ENCODE data around the gene OTX2. TPM values are rescaled to one million over a fixed set of nuclear protein-coding genes. Genes with fewer than 3 reads are reported as not detected.

Gene OTX2
- total RNA-seq, 1 donor from 2014 or later, result not detected

DNA sequence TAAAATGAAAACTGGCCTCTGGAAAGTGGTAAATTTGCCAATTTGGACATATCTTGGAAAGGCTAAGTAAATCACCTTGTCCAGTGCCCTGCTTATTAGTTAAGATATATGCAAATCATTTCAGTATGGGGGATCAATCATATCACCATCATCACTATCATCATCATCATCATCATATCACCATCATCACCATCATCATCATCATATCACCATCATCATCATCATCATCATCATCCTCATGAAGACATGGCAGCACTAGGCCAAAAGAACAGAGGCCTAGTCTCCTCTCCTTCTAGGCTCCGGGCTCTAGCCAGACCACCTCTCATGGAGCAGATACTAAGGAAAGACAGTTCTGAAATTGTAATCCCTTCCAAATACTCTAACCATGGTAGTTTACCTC is 20.3 kb downstream of the OTX2 start:
- H3K4me1 ChIP-seq, result peaks cover 6% of the 10 kb centered on the region
- no peak overlapping the region for H3K27ac ChIP-seq (replicated peaks)
- intact Hi-C loops (cut with micrococcal nuclease), result no loop called here
- H3K9me3 ChIP-seq (replicated peaks), result no peaks in the 10 kb centered on the region
- H3K36me3 ChIP-seq, result no peaks in the 10 kb centered on the region
- no peak for DNase-seq
- peaks cover 90% of the 10 kb centered on the region for H3K27me3 ChIP-seq (ENCODE audit: low read depth)
- TF ChIP-seq, protein P1, sequence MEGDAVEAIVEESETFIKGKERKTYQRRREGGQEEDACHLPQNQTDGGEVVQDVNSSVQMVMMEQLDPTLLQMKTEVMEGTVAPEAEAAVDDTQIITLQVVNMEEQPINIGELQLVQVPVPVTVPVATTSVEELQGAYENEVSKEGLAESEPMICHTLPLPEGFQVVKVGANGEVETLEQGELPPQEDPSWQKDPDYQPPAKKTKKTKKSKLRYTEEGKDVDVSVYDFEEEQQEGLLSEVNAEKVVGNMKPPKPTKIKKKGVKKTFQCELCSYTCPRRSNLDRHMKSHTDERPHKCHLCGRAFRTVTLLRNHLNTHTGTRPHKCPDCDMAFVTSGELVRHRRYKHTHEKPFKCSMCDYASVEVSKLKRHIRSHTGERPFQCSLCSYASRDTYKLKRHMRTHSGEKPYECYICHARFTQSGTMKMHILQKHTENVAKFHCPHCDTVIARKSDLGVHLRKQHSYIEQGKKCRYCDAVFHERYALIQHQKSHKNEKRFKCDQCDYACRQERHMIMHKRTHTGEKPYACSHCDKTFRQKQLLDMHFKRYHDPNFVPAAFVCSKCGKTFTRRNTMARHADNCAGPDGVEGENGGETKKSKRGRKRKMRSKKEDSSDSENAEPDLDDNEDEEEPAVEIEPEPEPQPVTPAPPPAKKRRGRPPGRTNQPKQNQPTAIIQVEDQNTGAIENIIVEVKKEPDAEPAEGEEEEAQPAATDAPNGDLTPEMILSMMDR (IDR thresholded peaks at IDR 0.05; ENCODE audit: borderline replicate concordance), result no peak
- no peak overlapping the region for H3K4me3 ChIP-seq

- H3K9me3 ChIP-seq (replicated peaks), result no peaks in the 10 kb centered on the region
- no peak for DNase-seq
- H3K36me3 ChIP-seq, result no peaks in the 10 kb centered on the region
- peaks cover 86% of the 10 kb centered on the region for H3K27me3 ChIP-seq (ENCODE audit: low read depth)
- no peak overlapping the region for H3K27ac ChIP-seq (replicated peaks)
- intact Hi-C loops (cut with micrococcal nuclease), result no loop called here
- no peaks in the 10 kb centered on the region for H3K4me1 ChIP-seq
- H3K4me3 ChIP-seq, result no peak overlapping the region
- TF ChIP-seq, protein P1 (IDR thresholded peaks at IDR 0.05; ENCODE audit: borderline replicate concordance), result no peak
Observed at GRCh38 chr14:56787530-56787929, 22.7 kb downstream of the OTX2 start.

- TF ChIP-seq, protein P1 (IDR thresholded peaks at IDR 0.05; ENCODE audit: borderline replicate concordance), result no peak
- Histone ChIP-seq H3K27ac (replicated peaks) (no peak overlapping the region), H3K4me3 (no peak overlapping the region), H3K27me3 (ENCODE audit: low read depth) (peaks cover 77% of the 10 kb centered on the region), H3K9me3 (replicated peaks) (no peaks in the 10 kb centered on the region), H3K36me3 (no peaks in the 10 kb centered on the region), H3K4me1 (no peaks in the 10 kb centered on the region)
- DNase-seq, result no peak
- intact Hi-C loops (cut with micrococcal nuclease), result no loop called here
Observed at GRCh38 chr14:56782711-56783110, 27.6 kb downstream of the OTX2 start.

GRCh38 chr14:56774503-56774902 is 35.8 kb downstream of the OTX2 start:
- intact Hi-C loops (cut with micrococcal nuclease), result no loop called here
- H3K27me3 ChIP-seq (ENCODE audit: low read depth), result peaks cover 52% of the 10 kb centered on the region
- TF ChIP-seq, protein P1 (IDR thresholded peaks at IDR 0.05; ENCODE audit: borderline replicate concordance), result no peak
- H3K4me3 ChIP-seq, result no peak overlapping the region
- H3K9me3 ChIP-seq (replicated peaks), result no peaks in the 10 kb centered on the region
- no peaks in the 10 kb centered on the region for H3K36me3 ChIP-seq
- no peaks in the 10 kb centered on the region for H3K4me1 ChIP-seq
- no peak overlapping the region for H3K27ac ChIP-seq (replicated peaks)
- no peak for DNase-seq

DNA sequence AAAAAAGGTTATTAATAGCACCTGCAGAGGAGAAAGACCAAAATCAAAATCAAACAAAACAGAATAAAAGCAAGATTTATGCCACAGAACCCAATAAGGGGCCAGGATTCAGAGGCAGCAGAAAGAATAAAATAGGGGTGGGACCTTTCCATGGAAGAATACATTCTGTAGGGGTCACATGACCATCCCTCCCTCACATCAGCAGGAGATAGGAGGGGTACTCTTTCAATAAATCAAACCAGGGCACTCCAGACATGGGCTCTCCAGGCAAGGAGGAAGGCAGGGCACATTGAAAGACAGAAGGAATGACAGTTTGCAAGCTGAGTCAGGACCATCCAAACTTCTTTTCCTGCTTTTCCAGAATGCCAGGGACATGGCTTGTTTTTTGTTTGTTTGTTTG is 39.8 kb downstream of the OTX2 start:
- H3K9me3 ChIP-seq (replicated peaks), result no peaks in the 10 kb centered on the region
- TF ChIP-seq, protein P1 (IDR thresholded peaks at IDR 0.05; ENCODE audit: borderline replicate concordance), result no peak
- H3K36me3 ChIP-seq, result no peaks in the 10 kb centered on the region
- intact Hi-C loops (cut with micrococcal nuclease), result no loop called here
- no peak overlapping the region for H3K4me3 ChIP-seq
- H3K27ac ChIP-seq (replicated peaks), result no peak overlapping the region
- H3K27me3 ChIP-seq (ENCODE audit: low read depth), result peaks cover 53% of the 10 kb centered on the region
- DNase-seq, result no peak
- H3K4me1 ChIP-seq, result no peaks in the 10 kb centered on the region
